ENCODE measurements around the gene SHPK. TPM values are rescaled to one million over a fixed set of nuclear protein-coding genes. Genes with fewer than 3 reads are reported as not detected.

SHPK gene
- total RNA-seq, 2 donors from 2014 or later, result 10.4 to 15.2 TPM

- Histone ChIP-seq H3K9me3 (no peaks in the 10 kb centered on the region), H3K4me1 (peaks cover 5% of the 10 kb centered on the region), H3K36me3 (replicated peaks in 1 of 2; ENCODE audit: insufficient read depth in 1 of 2, low read depth in 2 of 2) (no peaks in the 10 kb centered on the region), H3K4me3 (no peak overlapping the region), H3K27me3 (no peaks in the 10 kb centered on the region), H3K27ac (no peak overlapping the region)
- WGBS, 2 donors, result 70 to 73% methylated on average over 7 to 9 of the region's 9 CpGs
- no peak for TF ChIP-seq POLR2A (IDR thresholded peaks at IDR 0.05)
- TF ChIP-seq, protein P1, sequence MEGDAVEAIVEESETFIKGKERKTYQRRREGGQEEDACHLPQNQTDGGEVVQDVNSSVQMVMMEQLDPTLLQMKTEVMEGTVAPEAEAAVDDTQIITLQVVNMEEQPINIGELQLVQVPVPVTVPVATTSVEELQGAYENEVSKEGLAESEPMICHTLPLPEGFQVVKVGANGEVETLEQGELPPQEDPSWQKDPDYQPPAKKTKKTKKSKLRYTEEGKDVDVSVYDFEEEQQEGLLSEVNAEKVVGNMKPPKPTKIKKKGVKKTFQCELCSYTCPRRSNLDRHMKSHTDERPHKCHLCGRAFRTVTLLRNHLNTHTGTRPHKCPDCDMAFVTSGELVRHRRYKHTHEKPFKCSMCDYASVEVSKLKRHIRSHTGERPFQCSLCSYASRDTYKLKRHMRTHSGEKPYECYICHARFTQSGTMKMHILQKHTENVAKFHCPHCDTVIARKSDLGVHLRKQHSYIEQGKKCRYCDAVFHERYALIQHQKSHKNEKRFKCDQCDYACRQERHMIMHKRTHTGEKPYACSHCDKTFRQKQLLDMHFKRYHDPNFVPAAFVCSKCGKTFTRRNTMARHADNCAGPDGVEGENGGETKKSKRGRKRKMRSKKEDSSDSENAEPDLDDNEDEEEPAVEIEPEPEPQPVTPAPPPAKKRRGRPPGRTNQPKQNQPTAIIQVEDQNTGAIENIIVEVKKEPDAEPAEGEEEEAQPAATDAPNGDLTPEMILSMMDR (IDR thresholded peaks at IDR 0.05), result no peak
- no peak for ATAC-seq
- no peak for DNase-seq
- intact Hi-C loops (cut with DNase I), result no loop called here
Observed at GRCh38 chr17:3559270-3559645, 76.8 kb downstream of the SHPK start.

- Histone ChIP-seq H3K36me3 (replicated peaks in 1 of 2; ENCODE audit: insufficient read depth in 1 of 2, low read depth in 2 of 2) (no peaks in the 10 kb centered on the region), H3K27me3 (no peaks in the 10 kb centered on the region), H3K4me3 (no peak overlapping the region), H3K27ac (no peak overlapping the region), H3K4me1 (peaks cover 5% of the 10 kb centered on the region), H3K9me3 (no peaks in the 10 kb centered on the region)
- TF ChIP-seq POLR2A (IDR thresholded peaks at IDR 0.05), result no peak
- TF ChIP-seq, protein P1 (IDR thresholded peaks at IDR 0.05), result no peak
- DNase-seq, result peak in 1 of 4 donors; percentile 25
- intact Hi-C loops (cut with DNase I), result no loop called here
- WGBS, 2 donors, result 30 to 37% methylated on average over 3 to 25 of the region's 25 CpGs
- ATAC-seq, result no peak
Observed at GRCh38 chr17:3558603-3559269, 77.3 kb downstream of the SHPK start.

Other genes with a start within 250 kb of the SHPK start
- not detected for gene OR3A2, start 249.9 kb downstream of the SHPK start, total RNA-seq
- not detected for gene OR1E1, start 237.8 kb downstream of the SHPK start, total RNA-seq
- not detected for gene OR3A3, start 224.9 kb downstream of the SHPK start, total RNA-seq
- gene OR1E2, start 202.4 kb downstream of the SHPK start, total RNA-seq, result not detected
- not detected for gene SPATA22, start 164.4 kb downstream of the SHPK start, total RNA-seq
- under 1 TPM; 0.66 to 0.78 TPM for gene ASPA, start 160.3 kb downstream of the SHPK start, total RNA-seq
- gene TRPV3, start 78.4 kb downstream of the SHPK start, total RNA-seq, result under 1 TPM in 1 of 2 donors, not detected in 1; 0.33 TPM
- gene TRPV1, start 26.8 kb downstream of the SHPK start, total RNA-seq, result 1 to 10 TPM; 4.4 to 6.3 TPM
- gene CTNS, start 510 bp upstream of the SHPK start, total RNA-seq, result 10 to 100 TPM; 15.8 to 29.3 TPM
- 10 to 100 TPM; 72.9 to 82.7 TPM for gene TAX1BP3, start 32.3 kb upstream of the SHPK start, total RNA-seq
- gene EMC6, start 32.6 kb upstream of the SHPK start, total RNA-seq, result 1 to 10 TPM; 5.9 to 8.3 TPM
- under 1 TPM; 0.52 to 0.99 TPM for gene P2RX5, start 59.9 kb upstream of the SHPK start, total RNA-seq
- gene HASPIN, start 87.7 kb upstream of the SHPK start, total RNA-seq, result not detected
- 10 to 100 TPM in 1 of 2 donors, 1 to 10 TPM in 1; 9.1 to 12.9 TPM for gene ITGAE, start 164.9 kb upstream of the SHPK start, total RNA-seq
- gene NCBP3, start 210.0 kb upstream of the SHPK start, total RNA-seq, result 10 to 100 TPM; 23.4 to 34.2 TPM